Measurements from ENCODE around the gene MED29.
A peak's percentile ranks its signal among the peaks of the same experiment; 100 is the strongest.

Gene MED29

GRCh38 chr19:39369200-39369599 lies 22.0 kb upstream of the MED29 start:
- DNase-seq (ENCODE audit: low spot score) = no peak
- H3K36me3 ChIP-seq (ENCODE audit: low read depth) = peaks cover 37% of the 10 kb centered on the region
- H3K4me1 ChIP-seq (ENCODE audit: insufficient read depth, poor library complexity, severe bottlenecking) = no peaks in the 10 kb centered on the region
- no peak overlapping the region for H3K4me3 ChIP-seq (ENCODE audit: severe bottlenecking)
- H3K9me3 ChIP-seq (ENCODE audit: severe bottlenecking) = no peaks in the 10 kb centered on the region
- ATAC-seq (ENCODE audit: low read depth) = no peak
- TF ChIP-seq CTCF (IDR thresholded peaks at IDR 0.05; ENCODE audit: poor library complexity, severe bottlenecking) = no peak
- no peaks in the 10 kb centered on the region for H3K27me3 ChIP-seq (ENCODE audit: insufficient read depth, poor library complexity, severe bottlenecking)
- no peak overlapping the region for H3K27ac ChIP-seq (ENCODE audit: poor library complexity, severe bottlenecking)

GRCh38 chr19:39370735-39371134 lies 20.4 kb upstream of the MED29 start:
- H3K36me3 ChIP-seq (ENCODE audit: low read depth) = peaks cover 50% of the 10 kb centered on the region
- no peak overlapping the region for H3K4me3 ChIP-seq (ENCODE audit: severe bottlenecking)
- no peak overlapping the region for H3K27ac ChIP-seq (ENCODE audit: poor library complexity, severe bottlenecking)
- DNase-seq (ENCODE audit: low spot score) = no peak
- H3K27me3 ChIP-seq (ENCODE audit: insufficient read depth, poor library complexity, severe bottlenecking) = no peaks in the 10 kb centered on the region
- no peaks in the 10 kb centered on the region for H3K4me1 ChIP-seq (ENCODE audit: insufficient read depth, poor library complexity, severe bottlenecking)
- no peaks in the 10 kb centered on the region for H3K9me3 ChIP-seq (ENCODE audit: severe bottlenecking)
- TF ChIP-seq CTCF (IDR thresholded peaks at IDR 0.05; ENCODE audit: poor library complexity, severe bottlenecking) = no peak
- ATAC-seq (ENCODE audit: low read depth) = no peak

- Histone ChIP-seq H3K27me3 (ENCODE audit: insufficient read depth, poor library complexity, severe bottlenecking) (no peaks in the 10 kb centered on the region), H3K27ac (ENCODE audit: poor library complexity, severe bottlenecking) (peak overlapping the region; percentile 9), H3K4me3 (ENCODE audit: severe bottlenecking) (no peak overlapping the region), H3K36me3 (ENCODE audit: low read depth) (peaks cover 61% of the 10 kb centered on the region), H3K9me3 (ENCODE audit: severe bottlenecking) (no peaks in the 10 kb centered on the region), H3K4me1 (ENCODE audit: insufficient read depth, poor library complexity, severe bottlenecking) (no peaks in the 10 kb centered on the region)
- no peak for DNase-seq (ENCODE audit: low spot score)
- no peak for TF ChIP-seq CTCF (IDR thresholded peaks at IDR 0.05; ENCODE audit: poor library complexity, severe bottlenecking)
- ATAC-seq (ENCODE audit: low read depth) = no peak
Observed at GRCh38 chr19:39372047-39372802, 19.0 kb upstream of the MED29 start.

- Histone ChIP-seq H3K36me3 (ENCODE audit: low read depth) (peaks cover 68% of the 10 kb centered on the region), H3K27ac (ENCODE audit: poor library complexity, severe bottlenecking) (peak overlapping the region; percentile 9), H3K27me3 (ENCODE audit: insufficient read depth, poor library complexity, severe bottlenecking) (no peaks in the 10 kb centered on the region), H3K9me3 (ENCODE audit: severe bottlenecking) (no peaks in the 10 kb centered on the region), H3K4me3 (ENCODE audit: severe bottlenecking) (no peak overlapping the region), H3K4me1 (ENCODE audit: insufficient read depth, poor library complexity, severe bottlenecking) (no peaks in the 10 kb centered on the region)
- no peak for TF ChIP-seq CTCF (IDR thresholded peaks at IDR 0.05; ENCODE audit: poor library complexity, severe bottlenecking)
- DNase-seq (ENCODE audit: low spot score) = no peak
- no peak for ATAC-seq (ENCODE audit: low read depth)
Observed at GRCh38 chr19:39372941-39373340, 18.2 kb upstream of the MED29 start.

- DNase-seq (ENCODE audit: low spot score) (no peak), ATAC-seq (ENCODE audit: low read depth) (no peak)
- Histone ChIP-seq H3K27ac (ENCODE audit: poor library complexity, severe bottlenecking) (no peak overlapping the region), H3K4me3 (ENCODE audit: severe bottlenecking) (no peak overlapping the region), H3K4me1 (ENCODE audit: insufficient read depth, poor library complexity, severe bottlenecking) (no peaks in the 10 kb centered on the region), H3K36me3 (ENCODE audit: low read depth) (peaks cover 78% of the 10 kb centered on the region), H3K9me3 (ENCODE audit: severe bottlenecking) (no peaks in the 10 kb centered on the region), H3K27me3 (ENCODE audit: insufficient read depth, poor library complexity, severe bottlenecking) (no peaks in the 10 kb centered on the region)
- TF ChIP-seq CTCF (IDR thresholded peaks at IDR 0.05; ENCODE audit: poor library complexity, severe bottlenecking) = no peak
Observed at GRCh38 chr19:39375929-39376328, 15.2 kb upstream of the MED29 start.
